BLaER1 treated with 17β-estradiol and CSF1 and Interleukin-3, amounts not matched to agents 10 nM and 100 nM (cell line): ENCODE measurements around the gene SNRNP25.
A peak's percentile ranks its signal among the peaks of the same experiment; 100 is the strongest.

Experiments
- H3K27ac ChIP-seq, 11 experiments: shearing (Covaris generic); formaldehyde crosslinking; 2 replicates each; pipeline ENCODE4 v1.8.1; 2022
- H3K27me3 ChIP-seq, 11 experiments: shearing (Covaris generic); formaldehyde crosslinking; 2 replicates each; pipeline ENCODE4 v1.8.1; 2022
- H3K36me3 ChIP-seq, 11 experiments: shearing (Covaris generic); formaldehyde crosslinking; 2 replicates each; pipeline ENCODE4 v1.8.1; 2022
- H3K4me1 ChIP-seq, 10 experiments: shearing (Covaris generic); formaldehyde crosslinking; 2 replicates each; pipeline ENCODE4 v1.8.1; 2022
- H3K4me2 ChIP-seq, 11 experiments: shearing (Covaris generic); formaldehyde crosslinking; 2 replicates each; pipeline ENCODE4 v1.8.1; 2022
- H3K4me3 ChIP-seq, 10 experiments: shearing (Covaris generic); formaldehyde crosslinking; 2 replicates each; pipeline ENCODE4 v1.8.1; 2022
- H3K9ac ChIP-seq, 11 experiments: shearing (Covaris generic); formaldehyde crosslinking; 2 replicates each; pipeline ENCODE4 v1.8.1; 2022
- H3K9me3 ChIP-seq, 11 experiments: shearing (Covaris generic); formaldehyde crosslinking; replicated peaks in 1 of 11; 2 replicates each; pipeline ENCODE4 v1.8.1; 2022
- H4K20me1 ChIP-seq, 11 experiments: shearing (Covaris generic); formaldehyde crosslinking; 2 replicates each; pipeline ENCODE4 v1.8.1; 2022
- Cebpa-rat ChIP-seq, 11 experiments: shearing (Covaris generic); IDR thresholded peaks; 2 replicates each; pipeline ENCODE4 v1.8.1; 2022

The SNRNP25 gene

GRCh38 chr16:59440-60059, 5.9 kb downstream of the SNRNP25 start:
- Histone ChIP-seq H3K9ac (peak overlapping the region in 1 of 11 experiments; percentile 15; a peak in 1 of 22 replicates), H3K4me2 (no peak overlapping the region), H4K20me1 (peaks cover 0 to 71% (median 18%) of the 10 kb centered on the region in 11 experiments; a peak in 13 of 22 replicates), H3K4me1 (peaks cover 17 to 26% (median 20%) of the 10 kb centered on the region in 10 experiments), H3K27ac (no peak overlapping the region), H3K9me3 (no peaks in the 10 kb centered on the region), H3K4me3 (no peak overlapping the region), H3K36me3 (peaks cover 39 to 87% (median 52%) of the 10 kb centered on the region in 11 experiments), H3K27me3 (no peaks in the 10 kb centered on the region)
- no peak for TF ChIP-seq Cebpa-rat (IDR thresholded peaks at IDR 0.05)

GRCh38 chr16:60166-60565, 6.5 kb downstream of the SNRNP25 start:
- Histone ChIP-seq H3K27me3 (no peaks in the 10 kb centered on the region), H3K9ac (no peak overlapping the region), H3K4me1 (peaks cover 11 to 20% (median 14%) of the 10 kb centered on the region in 10 experiments; a peak in 19 of 20 replicates), H4K20me1 (peaks cover 0 to 71% (median 19%) of the 10 kb centered on the region in 11 experiments; a peak in 13 of 22 replicates), H3K4me2 (no peak overlapping the region), H3K4me3 (no peak overlapping the region), H3K9me3 (no peaks in the 10 kb centered on the region), H3K27ac (no peak overlapping the region), H3K36me3 (peaks cover 38 to 90% (median 49%) of the 10 kb centered on the region in 11 experiments)
- TF ChIP-seq Cebpa-rat (IDR thresholded peaks at IDR 0.05) = no peak

DNA sequence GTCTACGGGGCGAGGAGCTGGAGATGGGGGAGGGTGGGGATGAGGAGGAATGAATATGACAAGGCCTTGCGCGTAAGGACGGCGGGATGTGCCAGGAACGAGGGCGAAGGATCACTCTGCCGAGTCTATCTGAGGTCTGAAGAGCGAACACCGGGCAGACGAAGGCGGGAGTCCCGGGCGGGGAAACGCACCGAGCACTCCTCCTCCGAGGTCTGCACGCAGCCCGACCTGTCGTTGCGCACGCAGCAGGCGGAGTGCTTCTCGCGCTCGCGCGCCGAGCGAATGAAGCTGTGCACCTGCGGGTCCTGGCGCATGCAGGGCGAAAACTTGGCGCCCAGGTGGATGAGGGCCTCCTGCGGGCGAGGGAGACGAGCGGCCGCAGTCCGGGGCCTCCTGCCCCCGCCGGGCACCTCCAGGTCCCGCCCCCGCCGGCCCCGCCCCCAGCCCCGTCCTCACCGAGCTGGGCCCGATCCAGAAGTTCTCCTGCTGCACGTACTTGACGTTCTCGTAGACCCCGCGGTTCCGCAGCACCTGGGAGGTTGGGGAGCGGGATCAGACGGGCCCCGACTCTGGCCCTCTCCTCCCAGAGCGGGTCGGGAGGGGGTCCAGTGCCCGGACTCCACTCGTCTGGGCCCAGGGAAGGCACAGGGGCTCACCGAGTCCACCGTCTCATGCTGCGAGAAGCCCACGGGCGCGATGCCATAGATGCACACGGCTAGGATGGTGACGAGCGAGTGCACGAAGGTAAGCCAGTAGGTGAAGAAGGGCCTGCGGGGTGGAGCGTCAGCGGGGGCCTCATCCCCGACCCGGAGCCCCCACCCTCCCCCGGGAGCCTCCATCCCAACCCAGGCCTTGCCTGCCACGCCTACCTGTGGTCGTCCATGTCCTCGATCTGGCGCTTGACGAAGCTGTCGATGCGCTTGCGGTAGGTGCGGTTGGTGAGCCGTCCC, 7.6 kb downstream of the SNRNP25 start:
- H3K4me1 ChIP-seq = peaks cover 9 to 25% (median 15%) of the 10 kb centered on the region in 10 experiments; a peak in 19 of 20 replicates
- no peak overlapping the region for H3K4me2 ChIP-seq
- H3K36me3 ChIP-seq = peaks cover 27 to 81% (median 39%) of the 10 kb centered on the region in 11 experiments
- H4K20me1 ChIP-seq = peaks cover 0 to 70% (median 15%) of the 10 kb centered on the region in 11 experiments; a peak in 12 of 22 replicates
- no peak overlapping the region for H3K27ac ChIP-seq
- H3K4me3 ChIP-seq = no peak overlapping the region
- H3K27me3 ChIP-seq = no peaks in the 10 kb centered on the region
- H3K9me3 ChIP-seq = no peaks in the 10 kb centered on the region
- no peak overlapping the region for H3K9ac ChIP-seq
- no peak for TF ChIP-seq Cebpa-rat (IDR thresholded peaks at IDR 0.05)

GRCh38 chr16:61879-62281, 8.3 kb downstream of the SNRNP25 start:
- Histone ChIP-seq H3K9me3 (no peaks in the 10 kb centered on the region), H3K4me1 (peaks cover 9 to 30% (median 17%) of the 10 kb centered on the region in 10 experiments; a peak in 19 of 20 replicates), H3K36me3 (peaks cover 21 to 74% (median 32%) of the 10 kb centered on the region in 11 experiments), H3K27ac (no peak overlapping the region), H3K4me3 (no peak overlapping the region), H4K20me1 (peaks cover 0 to 70% (median 9%) of the 10 kb centered on the region in 11 experiments; a peak in 10 of 22 replicates), H3K9ac (no peak overlapping the region), H3K27me3 (no peaks in the 10 kb centered on the region), H3K4me2 (no peak overlapping the region)
- no peak for TF ChIP-seq Cebpa-rat (IDR thresholded peaks at IDR 0.05)

- Histone ChIP-seq H3K36me3 (peaks cover 15 to 68% (median 27%) of the 10 kb centered on the region in 11 experiments), H3K4me3 (no peak overlapping the region)
- TF ChIP-seq Cebpa-rat (IDR thresholded peaks at IDR 0.05) = no peak
Measured at GRCh38 chr16:62283-62967, 8.8 kb downstream of the SNRNP25 start.

GRCh38 chr16:62968-63391, 9.4 kb downstream of the SNRNP25 start:
- peaks cover 9 to 32% (median 20%) of the 10 kb centered on the region in 10 experiments; a peak in 19 of 20 replicates for H3K4me1 ChIP-seq
- peaks cover 10 to 63% (median 21%) of the 10 kb centered on the region in 11 experiments for H3K36me3 ChIP-seq
- H3K9ac ChIP-seq = peak overlapping the region in 2 of 11 experiments; percentile 13 to 44; a peak in 2 of 22 replicates
- H3K4me3 ChIP-seq = no peak overlapping the region
- no peak for TF ChIP-seq Cebpa-rat (IDR thresholded peaks at IDR 0.05)
- H3K27ac ChIP-seq = no peak overlapping the region
- no peak overlapping the region for H3K4me2 ChIP-seq
- no peaks in the 10 kb centered on the region for H3K27me3 ChIP-seq
- no peaks in the 10 kb centered on the region for H3K9me3 ChIP-seq
- peaks cover 0 to 70% (median 9%) of the 10 kb centered on the region in 11 experiments; a peak in 8 of 22 replicates for H4K20me1 ChIP-seq

More at GRCh38 chr16:62283-62967, 8.8 kb downstream of the SNRNP25 start:
- Histone ChIP-seq H3K27ac (no peak overlapping the region), H3K4me1 (peaks cover 9 to 30% (median 16%) of the 10 kb centered on the region in 10 experiments; a peak in 19 of 20 replicates), H3K4me2 (no peak overlapping the region), H4K20me1 (peaks cover 0 to 70% (median 9%) of the 10 kb centered on the region in 11 experiments; a peak in 8 of 22 replicates), H3K9me3 (no peaks in the 10 kb centered on the region), H3K27me3 (no peaks in the 10 kb centered on the region), H3K9ac (no peak overlapping the region)

DNA sequence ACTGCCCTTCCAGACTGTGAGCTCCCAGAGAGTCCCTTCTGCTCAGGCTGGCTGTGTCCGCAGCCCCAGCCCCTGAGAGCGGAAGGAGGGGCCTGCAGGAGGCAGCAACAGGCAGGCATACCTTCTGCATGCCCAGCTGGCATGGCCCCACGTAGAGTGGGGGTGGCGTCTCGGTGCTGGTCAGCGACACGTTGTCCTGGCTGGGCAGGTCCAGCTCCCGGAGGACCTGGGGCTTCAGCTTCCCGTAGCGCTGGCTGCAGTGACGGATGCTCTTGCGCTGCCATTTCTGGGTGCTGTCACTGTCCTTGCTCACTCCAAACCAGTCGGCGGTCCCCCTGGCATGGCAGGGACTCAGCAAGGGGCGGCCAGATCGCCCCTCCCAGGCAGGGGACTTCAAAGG, 9.8 kb downstream of the SNRNP25 start:
- Histone ChIP-seq H4K20me1 (peaks cover 0 to 70% (median 9%) of the 10 kb centered on the region in 11 experiments; a peak in 8 of 22 replicates), H3K4me1 (peaks cover 9 to 34% (median 25%) of the 10 kb centered on the region in 10 experiments; a peak in 19 of 20 replicates), H3K27me3 (no peaks in the 10 kb centered on the region), H3K9me3 (no peaks in the 10 kb centered on the region), H3K27ac (no peak overlapping the region), H3K4me3 (no peak overlapping the region), H3K36me3 (peaks cover 5 to 58% (median 16%) of the 10 kb centered on the region in 11 experiments), H3K4me2 (peak overlapping the region in 5 of 11 experiments; percentile 13 to 45 (median 43); a peak in 7 of 22 replicates), H3K9ac (peak overlapping the region in 7 of 11 experiments; percentile 4 to 53 (median 28); a peak in 6 of 22 replicates)
- TF ChIP-seq Cebpa-rat (IDR thresholded peaks at IDR 0.05) = no peak
